NCI-H1930 (cell line): ENCODE measurements around the gene SLC29A4.

Source experiments
- DNase-seq, 2 experiments: peaks; one replicate each; lab custom pipeline; 2025; lab: John Stamatoyannopoulos, UW

SLC29A4 gene

DNA sequence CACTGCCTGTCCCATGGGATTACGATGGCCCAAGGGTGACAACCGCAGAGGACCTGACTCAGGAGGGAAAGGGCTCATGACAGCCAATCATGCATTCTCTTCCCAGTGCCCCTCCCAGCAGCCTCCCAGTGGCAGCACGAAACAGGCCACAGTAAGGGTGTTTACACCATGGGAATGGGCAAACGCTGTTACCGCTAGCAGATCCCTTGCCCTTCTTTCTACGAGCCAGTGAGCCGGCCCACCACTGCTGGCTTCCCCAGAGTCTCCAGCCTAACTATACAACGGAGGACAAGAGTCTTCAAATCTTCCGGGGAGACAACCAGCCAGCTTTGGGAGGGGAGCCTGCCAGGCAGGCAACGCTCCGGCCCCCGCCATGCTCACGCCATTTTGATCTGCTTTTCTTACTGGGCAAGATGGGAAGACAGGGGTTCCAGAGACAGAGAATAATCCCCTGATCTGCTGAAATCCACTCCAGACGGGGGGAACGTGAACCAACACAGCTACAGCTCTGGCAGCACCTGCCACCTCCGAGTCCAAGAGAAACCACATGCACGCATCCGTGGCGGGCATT, 69.8 kb downstream of the SLC29A4 start:
- no peak for DNase-seq

DNA sequence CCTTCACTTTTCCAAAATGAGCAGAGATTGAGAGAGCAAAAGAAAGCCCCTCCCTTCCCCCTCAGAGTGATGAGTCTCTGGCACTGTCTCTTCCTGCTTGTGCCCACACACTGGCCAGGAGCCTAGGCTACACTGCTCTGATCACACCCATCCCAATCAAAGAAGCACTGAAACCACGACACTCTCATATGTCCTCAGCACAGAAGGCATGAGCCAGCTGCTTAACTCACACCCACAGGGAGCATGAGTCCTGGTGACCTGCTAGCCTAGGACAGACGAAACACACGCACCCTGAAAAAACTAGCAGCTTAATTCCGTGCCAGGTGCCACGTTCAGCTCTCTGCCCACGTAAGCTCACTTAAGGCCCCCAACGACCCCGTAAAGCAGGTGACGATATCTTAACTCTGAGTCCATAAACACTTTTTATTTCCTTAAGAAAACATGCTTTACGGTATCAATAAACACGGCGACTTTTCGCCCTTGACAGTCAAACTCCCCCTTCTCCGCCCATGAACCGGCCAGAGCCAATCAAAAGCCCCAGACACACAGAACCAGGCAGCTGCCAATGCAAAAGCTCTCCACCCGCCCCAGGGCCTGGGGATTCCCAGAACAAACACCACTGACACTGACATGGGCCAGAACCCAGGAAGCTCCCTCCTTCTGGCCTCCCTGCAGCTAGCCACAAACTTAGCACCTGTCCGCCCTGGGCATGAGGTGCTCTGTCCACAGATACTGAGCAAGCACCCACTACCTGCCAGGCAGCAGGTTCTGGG, 71.9 kb downstream of the SLC29A4 start:
- no peak for DNase-seq
